HepG2 (cell line): ENCODE results near the gene GCHFR. TPM values are rescaled to one million over a fixed set of nuclear protein-coding genes. Genes with fewer than 3 reads are reported as not detected.

Source experiments
- JARID2 ChIP-seq: sonication (generic); formaldehyde crosslinking; IDR thresholded peaks from 2 replicates; pipeline ENCODE4 v1.8.1; 2023; ENCODE audit warnings: missing genetic modification reagents, inconsistent platforms; ENCODE audit not compliant: insufficient replicate concordance
- NR2F1 ChIP-seq, 2 experiments: fragments of 450-650 bp in 1 of 2; formaldehyde crosslinking in 1 of 2; IDR thresholded peaks; 2 replicates each; pipeline versions ENCODE4 v1.5.0 to v1.6.1; 2016 to 2020; ENCODE audit warnings: mild to moderate bottlenecking in 1 of 2, missing compliant biosample characterization in 1 of 2, missing genetic modification reagents in 1 of 2, moderate library complexity in 1 of 2
- SNAI1 ChIP-seq: sonication (generic); formaldehyde crosslinking; IDR thresholded peaks from 2 replicates; pipeline ENCODE4 v1.5.0; 2020; ENCODE audit warnings: mild to moderate bottlenecking, missing genetic modification reagents, borderline replicate concordance
- SRSF1 ChIP-seq: fragments of 200-400 bp; formaldehyde crosslinking; optimal IDR thresholded peaks from 2 replicates; pipeline ENCODE3; 2017; ENCODE audit warnings: mild to moderate bottlenecking, low read depth, low read length, moderate library complexity
- STAG1 ChIP-seq: sonication (generic); formaldehyde crosslinking; IDR thresholded peaks from 2 replicates; pipeline ENCODE4 v1.4.0; 2020; ENCODE audit warnings: missing genetic modification reagents
- THYN1 ChIP-seq: sonication (generic); formaldehyde crosslinking; IDR thresholded peaks from 2 replicates; pipeline ENCODE4 v1.8.1; 2023; ENCODE audit warnings: low read depth, mild to moderate bottlenecking, moderate library complexity, missing genetic modification reagents, borderline replicate concordance
- UBTF ChIP-seq: sonication (generic); formaldehyde crosslinking; IDR thresholded peaks from 2 replicates; pipeline ENCODE4 v1.4.0; 2020; ENCODE audit warnings: mild to moderate bottlenecking, missing genetic modification reagents
- ZFP91 ChIP-seq: sonication (generic); formaldehyde crosslinking; IDR thresholded peaks from 2 replicates; pipeline ENCODE4 v1.9.0; 2022; ENCODE audit warnings: missing genetic modification reagents, mild to moderate bottlenecking, borderline replicate concordance
- ZHX1 ChIP-seq: sonication (generic); formaldehyde crosslinking; IDR thresholded peaks from 2 replicates; pipeline ENCODE4 v1.8.1; 2022; ENCODE audit warnings: low read depth, mild to moderate bottlenecking, missing genetic modification reagents
- ZNF230 ChIP-seq: sonication (generic); formaldehyde crosslinking; IDR thresholded peaks from 2 replicates; pipeline ENCODE4 v1.4.0; 2020; ENCODE audit warnings: mild to moderate bottlenecking, missing genetic modification reagents
- ZNF276 ChIP-seq: sonication (generic); formaldehyde crosslinking; IDR thresholded peaks from 2 replicates; pipeline ENCODE4 v1.4.0; 2020; ENCODE audit warnings: mild to moderate bottlenecking, low read depth, missing genetic modification reagents
- ZNF441 ChIP-seq: sonication (generic); formaldehyde crosslinking; IDR thresholded peaks from 2 replicates; pipeline ENCODE4 v1.7.0; 2021; ENCODE audit warnings: missing genetic modification reagents, borderline replicate concordance
- ZNF589 ChIP-seq: sonication (generic); formaldehyde crosslinking; conservative IDR thresholded peaks from 2 replicates; pipeline ENCODE4 v1.8.0; 2022; ENCODE audit warnings: mild to moderate bottlenecking, moderate library complexity, missing genetic modification reagents
- ZNF674 ChIP-seq: sonication (generic); formaldehyde crosslinking; IDR thresholded peaks from 2 replicates; pipeline ENCODE4 v1.5.0; 2020; ENCODE audit warnings: low read depth, mild to moderate bottlenecking, missing genetic modification reagents
- ZNF713 ChIP-seq: sonication (generic); formaldehyde crosslinking; IDR thresholded peaks from 2 replicates; pipeline ENCODE4 v1.4.0; 2020; ENCODE audit warnings: mild to moderate bottlenecking, missing genetic modification reagents
- polyA plus RNA-seq, 8 experiments: library from polyadenylated mRNA; depleted of rRNA in 3 of 8; stranded (reverse) in 7 of 8; unstranded in 1 of 8; fragments of >200 nt; fragmentation: Illumina TruSeq in 4 of 8; extraction: Trizol in 4 of 8; gene quantifications; 2 replicates each; pipeline versions ENCODE4 v1.2.1 to v1.2.3, GENCODE V29; 2011 to 2016; ENCODE audit warnings: low read depth in 4 of 8, missing spikeins in 1 of 8, mixed read lengths in 1 of 8; ENCODE audit not compliant: insufficient read depth in 1 of 8
- total RNA-seq, 5 experiments: library from RNA; depleted of rRNA; stranded (reverse); fragments of >200 nt; fragmentation: Illumina TruSeq; extraction: Trizol; gene quantifications; 2 replicates each; pipeline ENCODE4 v1.2.3, GENCODE V29; 2016; ENCODE audit warnings: low read depth in 1 of 5
- TF ChIP-seq, protein P1 (sequence below): sonication (generic); formaldehyde crosslinking; IDR thresholded peaks from 2 replicates; pipeline ENCODE4 v1.4.0; 2020; ENCODE audit warnings: missing genetic modification reagents

Gene GCHFR
- total and polyA plus RNA-seq, 2 of the 13 experiments (the other 11 are each of a cell fraction or from before 2014, with no cell fraction given): 51.5 to 92.4 TPM

DNA sequence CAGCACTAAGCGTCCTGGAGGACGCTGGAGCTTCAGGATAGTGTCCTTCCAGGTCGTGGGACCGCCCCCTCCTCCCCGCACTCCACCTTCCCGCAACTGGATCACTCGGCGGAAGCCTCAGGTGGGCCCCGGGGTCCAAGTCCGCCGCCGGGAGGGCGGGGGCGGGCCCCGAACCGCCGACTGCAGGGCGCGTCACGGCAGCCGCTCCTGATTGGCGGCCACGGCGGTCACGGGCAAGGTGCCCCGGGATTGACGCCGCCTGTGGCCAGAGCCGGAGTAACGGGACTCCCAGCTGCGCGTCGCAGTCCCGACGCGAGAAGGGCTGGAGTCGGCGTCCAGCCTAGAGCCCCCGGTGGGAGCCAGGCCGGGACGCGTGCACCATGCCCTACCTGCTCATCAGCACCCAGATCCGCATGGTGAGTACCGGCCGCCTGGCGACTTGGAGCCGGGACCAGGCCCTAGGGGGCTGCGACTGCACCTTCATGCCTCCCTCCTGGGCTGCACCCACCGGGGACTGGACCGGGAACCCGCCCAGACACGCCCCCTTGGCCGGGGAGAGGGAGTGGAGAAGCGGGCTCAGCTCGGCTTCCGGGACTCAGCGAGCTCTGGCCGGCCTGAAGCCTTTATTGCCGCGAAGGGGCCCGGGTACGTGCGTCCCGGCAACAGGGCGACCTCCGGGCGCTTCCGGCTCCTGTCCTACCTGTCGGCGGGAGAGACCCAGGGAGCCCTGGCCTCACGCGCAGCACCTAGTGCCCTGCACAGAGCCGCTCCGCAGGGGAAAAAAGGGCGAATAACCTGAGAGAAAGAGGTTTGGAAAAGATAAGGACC lies at the start of gene GCHFR (continued):
- TF ChIP-seq ZNF276 (peak; percentile 66), THYN1 (CRISPR knock-in tag) (no peak), ZNF441 (CRISPR knock-in tag) (0 out of 2 replicates have a peak, but pooled peaks have one; percentile 13), UBTF (peak; percentile 95), STAG1 (no peak), ZHX1 (CRISPR knock-in tag) (peak; percentile 81), SRSF1 (peak; percentile 73), ZNF230 (CRISPR knock-in tag) (no peak), JARID2 (CRISPR knock-in tag) (peak; percentile 77), NR2F1 (CRISPR knock-in tag; IDR thresholded peaks at IDR 0.05) (0 out of 4 replicates have a peak, but pooled peaks of 1 of the 2 experiments have one; percentile 3), SNAI1 (CRISPR knock-in tag) (peak; percentile 21), ZNF589 (no peak; the same call in 1 of the 2 replicates), ZNF674 (CRISPR knock-in tag) (no peak), ZNF713 (CRISPR knock-in tag) (peak; percentile 74), ZFP91 (CRISPR knock-in tag) (peak; percentile 93)
- TF ChIP-seq, protein P1, sequence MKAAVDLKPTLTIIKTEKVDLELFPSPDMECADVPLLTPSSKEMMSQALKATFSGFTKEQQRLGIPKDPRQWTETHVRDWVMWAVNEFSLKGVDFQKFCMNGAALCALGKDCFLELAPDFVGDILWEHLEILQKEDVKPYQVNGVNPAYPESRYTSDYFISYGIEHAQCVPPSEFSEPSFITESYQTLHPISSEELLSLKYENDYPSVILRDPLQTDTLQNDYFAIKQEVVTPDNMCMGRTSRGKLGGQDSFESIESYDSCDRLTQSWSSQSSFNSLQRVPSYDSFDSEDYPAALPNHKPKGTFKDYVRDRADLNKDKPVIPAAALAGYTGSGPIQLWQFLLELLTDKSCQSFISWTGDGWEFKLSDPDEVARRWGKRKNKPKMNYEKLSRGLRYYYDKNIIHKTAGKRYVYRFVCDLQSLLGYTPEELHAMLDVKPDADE (CRISPR knock-in tag): no peak; the same call in 1 of the 2 replicates
